ENCODE data around the gene CRHR1. TPM values are rescaled to one million over a fixed set of nuclear protein-coding genes. Genes with fewer than 3 reads are reported as not detected.

CRHR1 gene
- total and polyA plus RNA-seq, 10 donors, result 0.22 TPM; not detected in 9

- TF ChIP-seq CTCF (IDR thresholded peaks at IDR 0.05 in 8 of 11, conservative IDR thresholded peaks at IDR 0.05 in 3 of 11), result no peak
- TF ChIP-seq POLR2A (IDR thresholded peaks at IDR 0.05), result no peak
- no peak for TF ChIP-seq POLR2AphosphoS5 (IDR thresholded peaks at IDR 0.05)
- Histone ChIP-seq H3K4me1 (no peaks in the 10 kb centered on the region), H3K4me3 (no peak overlapping the region), H3K27me3 (replicated peaks in 1 of 7) (peaks cover 0 to 97% (median under 1%) of the 10 kb centered on the region in 7 donors), H3K9me3 (no peaks in the 10 kb centered on the region), H3K27ac (no peak overlapping the region), H3K36me3 (no peaks in the 10 kb centered on the region)
- intact Hi-C loops (cut with DNase I; ENCODE audit: low total_unique reads), result no loop called here
- DNase-seq, result no peak
- WGBS, 5 donors, result 56 to 75% (median 63%) methylated on average over 4 to 6 of the region's 6 CpGs
These were observed 10.7 kb downstream of the CRHR1 start for GRCh38 chr17:45794840-45795239.

DNA sequence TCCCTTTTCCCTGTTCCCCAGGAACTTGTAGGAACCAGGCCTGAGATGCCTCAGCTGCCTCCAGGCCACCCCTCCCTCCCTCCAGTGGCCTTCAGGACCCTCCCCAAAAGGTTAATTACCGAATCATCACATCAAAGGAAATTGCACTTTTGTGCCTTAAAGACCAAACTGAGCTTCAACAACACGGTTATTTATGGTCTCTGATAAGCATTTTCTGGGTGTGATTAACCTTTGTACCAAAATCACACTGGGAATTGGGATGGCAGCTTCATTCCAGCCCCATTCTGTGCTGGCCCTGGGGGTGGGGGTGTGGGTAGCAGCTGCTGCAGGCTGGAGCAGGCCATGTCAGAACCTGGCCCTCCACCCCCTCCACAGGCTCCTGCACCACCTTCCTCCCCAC lies 16.7 kb downstream of the CRHR1 start:
- no peaks in the 10 kb centered on the region for H3K36me3 ChIP-seq
- 33 to 47% (median 38%) methylated on average over 2 of the region's 2 CpGs for WGBS, 5 donors
- TF ChIP-seq CTCF (IDR thresholded peaks at IDR 0.05 in 8 of 11, conservative IDR thresholded peaks at IDR 0.05 in 3 of 11) (no peak), POLR2AphosphoS5 (IDR thresholded peaks at IDR 0.05) (no peak), POLR2A (IDR thresholded peaks at IDR 0.05) (no peak)
- peaks cover 0 to 95% (median 0%) of the 10 kb centered on the region in 7 donors for H3K27me3 ChIP-seq (replicated peaks in 1 of 7)
- no peak overlapping the region for H3K27ac ChIP-seq
- DNase-seq, result no peak
- intact Hi-C loops (cut with DNase I; ENCODE audit: low total_unique reads), result no loop called here
- H3K9me3 ChIP-seq, result no peaks in the 10 kb centered on the region
- no peaks in the 10 kb centered on the region for H3K4me1 ChIP-seq
- H3K4me3 ChIP-seq, result no peak overlapping the region

DNA sequence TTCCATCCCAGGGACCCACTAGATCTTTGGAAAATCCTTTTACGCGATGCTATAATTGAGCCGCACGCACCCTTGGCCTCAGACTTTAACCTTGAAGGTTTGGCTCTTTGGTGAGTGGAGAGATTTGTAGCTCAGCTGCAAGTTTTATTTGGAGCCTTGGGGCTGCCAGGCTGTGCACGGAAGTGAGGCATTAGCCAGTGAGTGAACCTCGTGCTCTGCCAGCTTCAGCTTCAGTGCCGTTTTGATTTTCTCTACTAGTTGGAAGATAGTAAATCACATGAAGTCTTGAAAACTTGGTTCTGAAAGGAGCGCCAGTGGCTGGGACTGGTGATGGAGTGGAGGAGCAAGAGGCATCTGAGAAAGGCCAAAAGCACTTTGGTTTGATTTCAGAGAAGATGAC lies 17.3 kb downstream of the CRHR1 start:
- Histone ChIP-seq H3K9me3 (no peaks in the 10 kb centered on the region), H3K36me3 (no peaks in the 10 kb centered on the region), H3K27me3 (replicated peaks in 1 of 7) (peaks cover 0 to 95% (median 0%) of the 10 kb centered on the region in 7 donors), H3K4me1 (no peaks in the 10 kb centered on the region), H3K4me3 (no peak overlapping the region), H3K27ac (no peak overlapping the region)
- TF ChIP-seq POLR2AphosphoS5 (IDR thresholded peaks at IDR 0.05) (no peak), CTCF (IDR thresholded peaks at IDR 0.05 in 8 of 11, conservative IDR thresholded peaks at IDR 0.05 in 3 of 11) (no peak), POLR2A (IDR thresholded peaks at IDR 0.05) (no peak)
- intact Hi-C loops (cut with DNase I; ENCODE audit: low total_unique reads), result no loop called here
- no peak for DNase-seq
- WGBS, 5 donors, result 73 to 80% (median 79%) methylated on average over 8 of the region's 8 CpGs

- H3K4me3 ChIP-seq, result no peak overlapping the region
- TF ChIP-seq POLR2A (IDR thresholded peaks at IDR 0.05) (no peak), POLR2AphosphoS5 (IDR thresholded peaks at IDR 0.05) (no peak), CTCF (IDR thresholded peaks at IDR 0.05 in 8 of 11, conservative IDR thresholded peaks at IDR 0.05 in 3 of 11) (no peak)
- intact Hi-C loops (cut with DNase I; ENCODE audit: low total_unique reads), result no loop called here
These were observed 24.7 kb downstream of the CRHR1 start for GRCh38 chr17:45808845-45809244.

More at GRCh38 chr17:45808845-45809244, 24.7 kb downstream of the CRHR1 start:
- H3K36me3 ChIP-seq, result no peaks in the 10 kb centered on the region
- no peaks in the 10 kb centered on the region for H3K4me1 ChIP-seq
- WGBS, 5 donors, result 77 to 96% (median 88%) methylated on average over 1 of the region's 1 CpG
- no peak for DNase-seq
- no peak overlapping the region for H3K27ac ChIP-seq
- H3K27me3 ChIP-seq (replicated peaks in 1 of 7), result peaks cover 0 to 74% (median 6%) of the 10 kb centered on the region in 7 donors
- H3K9me3 ChIP-seq, result no peaks in the 10 kb centered on the region

All from spleen (tissue), 11 donors.